HG02588 (cell line): Measurements from ENCODE around the gene MEFV.
"Not testable (repeated sequence)": the region's sequence is repeated elsewhere in the genome, so short reads cannot be mapped to it uniquely, and the experiment has no call there.

ENCODE experiments used
- ATAC-seq: cut with Tn5 transposase; IDR thresholded peaks from one replicate; pipeline ENCODE4 v1.9.1; 2021; ENCODE audit warnings: mild to moderate bottlenecking, moderate library complexity; ENCODE audit not compliant: unreplicated experiment

The MEFV gene, protein sequence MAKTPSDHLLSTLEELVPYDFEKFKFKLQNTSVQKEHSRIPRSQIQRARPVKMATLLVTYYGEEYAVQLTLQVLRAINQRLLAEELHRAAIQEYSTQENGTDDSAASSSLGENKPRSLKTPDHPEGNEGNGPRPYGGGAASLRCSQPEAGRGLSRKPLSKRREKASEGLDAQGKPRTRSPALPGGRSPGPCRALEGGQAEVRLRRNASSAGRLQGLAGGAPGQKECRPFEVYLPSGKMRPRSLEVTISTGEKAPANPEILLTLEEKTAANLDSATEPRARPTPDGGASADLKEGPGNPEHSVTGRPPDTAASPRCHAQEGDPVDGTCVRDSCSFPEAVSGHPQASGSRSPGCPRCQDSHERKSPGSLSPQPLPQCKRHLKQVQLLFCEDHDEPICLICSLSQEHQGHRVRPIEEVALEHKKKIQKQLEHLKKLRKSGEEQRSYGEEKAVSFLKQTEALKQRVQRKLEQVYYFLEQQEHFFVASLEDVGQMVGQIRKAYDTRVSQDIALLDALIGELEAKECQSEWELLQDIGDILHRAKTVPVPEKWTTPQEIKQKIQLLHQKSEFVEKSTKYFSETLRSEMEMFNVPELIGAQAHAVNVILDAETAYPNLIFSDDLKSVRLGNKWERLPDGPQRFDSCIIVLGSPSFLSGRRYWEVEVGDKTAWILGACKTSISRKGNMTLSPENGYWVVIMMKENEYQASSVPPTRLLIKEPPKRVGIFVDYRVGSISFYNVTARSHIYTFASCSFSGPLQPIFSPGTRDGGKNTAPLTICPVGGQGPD

DNA sequence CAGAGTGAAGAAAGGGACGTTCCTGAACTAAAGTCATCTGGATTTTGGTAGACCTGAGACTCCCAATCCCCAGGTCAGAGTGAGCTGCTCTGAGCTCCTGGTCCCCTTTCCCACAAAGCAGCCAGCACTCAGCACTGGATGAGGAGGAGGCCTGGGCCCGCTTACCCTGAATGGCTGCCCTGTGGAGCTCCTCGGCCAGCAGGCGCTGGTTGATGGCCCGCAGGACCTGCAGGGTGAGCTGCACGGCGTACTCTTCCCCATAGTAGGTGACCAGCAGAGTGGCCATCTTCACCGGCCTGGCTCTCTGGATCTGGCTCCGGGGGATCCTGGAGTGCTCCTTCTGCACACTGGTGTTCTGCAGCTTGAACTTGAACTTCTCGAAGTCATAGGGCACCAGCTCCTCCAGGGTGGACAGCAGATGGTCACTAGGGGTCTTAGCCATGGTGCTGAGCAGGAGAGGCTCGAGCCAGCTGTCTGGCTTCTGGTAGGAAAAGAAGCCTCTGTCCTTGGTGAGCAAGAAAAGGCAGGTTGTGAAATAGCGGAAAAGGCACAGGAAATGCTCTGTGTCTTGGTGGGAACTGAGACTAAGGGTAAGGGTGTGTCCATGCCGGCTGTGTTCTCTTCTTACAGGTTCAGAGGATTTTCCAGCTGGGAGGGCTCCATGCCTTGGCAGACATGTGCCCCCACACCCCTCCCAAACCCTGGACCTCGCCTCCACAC lies at the start of gene MEFV:
MEFV (minus strand) TSS at position 488 of the 720 bp plus-strand sequence; CDS start at position 442, 46 bp downstream.
- no peak for ATAC-seq

DNA sequence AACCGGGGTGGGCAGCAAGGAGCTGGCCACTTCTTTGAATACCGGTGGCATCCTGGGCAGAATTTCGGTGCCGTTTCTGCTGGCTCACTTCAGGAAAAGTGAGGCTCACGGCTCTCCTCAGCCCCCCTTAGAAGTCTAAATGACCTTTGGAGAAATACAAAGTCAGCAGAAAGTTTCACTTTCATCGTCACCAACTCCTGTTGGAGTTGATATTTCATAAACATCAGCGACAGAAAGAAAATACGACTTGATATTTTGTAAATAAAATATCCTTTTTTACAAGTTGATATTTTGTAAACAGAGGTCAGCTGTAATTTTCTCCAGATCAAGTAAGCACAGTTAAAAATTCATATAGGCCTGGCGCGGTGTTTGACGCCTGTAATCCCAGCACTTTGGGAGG lies 49.6 kb upstream of the MEFV start:
- no peak for ATAC-seq

DNA sequence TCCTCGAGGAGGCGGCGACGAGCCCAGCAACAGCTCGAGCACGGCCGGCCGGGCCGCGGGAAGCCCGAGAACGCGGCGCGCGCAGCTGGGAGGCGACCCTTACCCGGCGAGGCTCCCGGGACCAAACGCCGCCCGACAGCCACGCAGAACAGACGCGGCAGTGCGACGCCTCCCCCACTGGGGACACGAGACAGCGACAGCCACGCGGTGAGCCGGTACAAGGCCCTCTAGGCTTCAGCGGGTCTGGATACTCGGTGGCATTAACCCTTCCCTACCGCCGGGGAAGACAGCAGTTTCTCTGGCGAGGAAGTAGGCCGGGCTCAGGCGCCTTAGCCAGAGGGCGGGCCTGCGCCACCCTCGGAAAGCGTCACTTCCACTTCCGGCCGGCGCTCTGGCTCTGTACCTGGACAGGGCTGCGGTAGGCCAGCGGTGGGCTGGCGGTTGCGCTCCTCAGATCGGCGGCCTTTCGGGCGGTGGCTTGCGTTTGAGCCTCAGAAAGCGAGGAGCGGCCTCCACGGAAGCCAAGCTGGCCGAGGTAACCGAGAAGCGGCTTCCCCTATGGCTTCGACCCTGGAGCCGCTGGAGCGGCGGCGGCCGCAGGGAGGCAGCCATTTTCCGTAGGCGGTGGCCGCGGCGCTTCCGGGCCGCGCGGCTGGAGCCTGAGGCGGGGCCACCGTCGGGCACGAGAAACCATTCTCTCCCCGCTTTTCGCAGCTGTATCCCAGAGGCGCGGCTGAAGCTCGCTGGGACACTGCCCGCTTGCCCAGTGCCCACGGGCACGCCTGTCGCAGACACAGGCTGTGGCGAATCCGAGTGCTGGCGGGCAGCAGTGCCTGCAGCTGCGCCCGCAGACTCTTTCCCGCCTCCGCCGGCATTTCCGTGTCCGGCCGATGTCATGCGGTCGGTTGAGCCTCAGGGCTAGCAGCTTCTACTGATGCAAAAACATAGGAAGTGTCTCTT lies 49.0 kb upstream of the MEFV start, which contains the start of the genes TIGD7 and ZNF75A:
TIGD7 (minus strand) TSS at position 322 of the 960 bp plus-strand sequence. CDS start 4,816 bp downstream, outside the sequence.
ZNF75A (plus strand) TSS at position 389 of the 960 bp plus-strand sequence. CDS start 2,932 bp downstream, outside the sequence.
- ATAC-seq = peak; percentile 93

DNA sequence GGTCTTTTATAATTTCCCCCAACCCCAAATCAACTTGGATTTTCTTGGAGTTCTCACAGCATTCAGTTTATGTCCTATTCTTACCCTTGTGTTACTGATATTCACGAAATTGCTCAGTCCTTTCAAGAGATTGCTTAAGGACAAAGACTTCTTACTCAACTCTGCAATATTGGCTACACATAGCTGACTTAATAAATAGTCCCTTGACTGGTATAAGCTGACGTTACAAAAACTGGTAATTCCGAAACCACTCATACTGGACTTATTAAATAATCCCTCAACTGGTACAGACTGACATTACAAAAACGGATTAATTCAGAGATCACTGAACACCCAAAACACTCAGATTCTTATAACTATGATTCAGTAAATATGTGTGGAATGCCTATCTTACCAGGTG lies 47.9 kb upstream of the MEFV start:
- ATAC-seq = no peak

DNA sequence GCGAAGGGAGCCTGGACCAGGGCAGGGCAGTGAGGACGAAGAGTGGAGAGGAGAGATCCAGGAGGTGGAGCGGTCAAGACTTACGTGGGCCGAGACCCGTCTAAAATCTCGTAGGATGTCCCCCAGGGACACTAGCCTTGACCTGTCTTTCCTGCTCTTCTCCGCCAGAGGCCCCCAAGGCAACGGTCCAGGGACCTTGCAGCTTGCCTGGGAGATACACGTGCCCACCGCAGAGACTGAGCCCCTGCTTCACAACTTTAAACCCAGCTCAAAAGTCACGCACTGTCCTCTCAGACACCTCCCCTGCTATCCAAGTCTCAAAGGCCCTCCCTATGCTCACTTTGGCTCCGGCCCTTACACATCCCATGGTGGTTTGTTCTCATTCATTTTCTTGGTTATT lies 39.4 kb upstream of the MEFV start:
- no peak for ATAC-seq

DNA sequence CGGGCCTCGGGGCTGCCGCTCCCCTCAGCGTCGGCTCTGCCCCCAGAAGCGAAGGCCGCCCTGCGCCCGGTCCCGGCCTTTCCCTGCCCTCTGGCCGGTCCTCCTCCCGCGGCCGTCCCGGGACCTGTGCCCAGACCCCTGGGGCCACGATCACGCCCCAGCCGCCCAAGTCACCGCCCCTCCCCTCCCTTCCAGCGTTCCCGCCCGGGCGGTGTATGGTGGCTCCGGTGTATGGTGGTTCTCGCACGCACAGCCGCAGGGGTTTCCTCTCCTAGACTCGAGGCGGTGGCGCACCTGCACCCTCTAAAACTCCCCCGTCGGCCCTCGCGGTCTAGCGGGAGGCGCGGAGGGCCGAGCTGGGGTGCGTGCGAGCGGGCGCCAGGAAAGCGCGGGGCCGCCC lies 38.8 kb upstream of the MEFV start:
- ATAC-seq = no peak

DNA sequence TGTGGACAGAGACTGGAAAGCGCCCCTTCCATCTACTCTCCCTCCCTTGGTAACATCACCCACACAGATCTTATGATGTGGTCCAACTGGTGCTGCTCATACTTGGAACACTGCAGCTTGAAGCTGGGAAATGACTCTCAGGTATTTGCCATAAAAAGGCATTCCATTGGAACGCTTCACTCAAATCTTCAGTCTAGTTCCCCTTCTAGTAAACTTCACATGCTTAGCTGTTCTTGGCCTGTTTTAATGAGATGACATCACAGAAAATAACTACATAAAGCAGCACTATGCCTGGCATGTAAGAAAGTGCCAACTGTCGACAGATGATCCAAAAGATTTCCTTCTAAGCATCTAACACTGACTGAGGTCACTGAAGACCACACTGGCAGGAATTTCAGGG lies 36.2 kb upstream of the MEFV start:
- no peak for ATAC-seq

DNA sequence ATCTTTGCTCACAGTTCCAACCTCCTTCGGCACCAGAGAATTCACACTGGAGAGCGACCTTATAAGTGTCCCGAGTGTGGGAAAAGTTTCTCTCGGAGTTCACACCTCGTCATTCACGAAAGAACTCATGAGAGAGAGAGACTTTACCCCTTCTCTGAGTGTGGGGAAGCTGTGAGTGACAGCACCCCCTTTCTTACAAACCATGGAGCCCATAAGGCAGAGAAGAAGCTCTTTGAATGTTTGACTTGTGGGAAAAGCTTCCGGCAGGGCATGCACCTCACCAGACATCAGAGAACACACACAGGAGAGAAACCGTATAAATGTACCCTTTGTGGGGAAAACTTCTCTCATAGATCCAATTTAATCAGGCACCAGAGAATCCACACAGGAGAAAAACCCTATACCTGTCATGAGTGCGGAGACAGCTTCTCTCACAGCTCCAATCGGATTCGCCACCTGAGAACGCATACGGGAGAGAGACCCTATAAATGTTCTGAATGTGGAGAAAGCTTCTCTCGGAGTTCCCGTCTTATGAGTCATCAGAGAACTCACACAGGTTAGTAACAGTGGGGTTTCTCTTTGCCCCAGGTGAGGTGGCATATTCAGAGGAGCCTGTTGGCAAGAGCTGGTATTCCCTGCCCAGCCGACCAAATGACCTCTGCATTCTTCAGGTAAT lies 33.7 kb upstream of the MEFV start:
- ATAC-seq = no peak

DNA sequence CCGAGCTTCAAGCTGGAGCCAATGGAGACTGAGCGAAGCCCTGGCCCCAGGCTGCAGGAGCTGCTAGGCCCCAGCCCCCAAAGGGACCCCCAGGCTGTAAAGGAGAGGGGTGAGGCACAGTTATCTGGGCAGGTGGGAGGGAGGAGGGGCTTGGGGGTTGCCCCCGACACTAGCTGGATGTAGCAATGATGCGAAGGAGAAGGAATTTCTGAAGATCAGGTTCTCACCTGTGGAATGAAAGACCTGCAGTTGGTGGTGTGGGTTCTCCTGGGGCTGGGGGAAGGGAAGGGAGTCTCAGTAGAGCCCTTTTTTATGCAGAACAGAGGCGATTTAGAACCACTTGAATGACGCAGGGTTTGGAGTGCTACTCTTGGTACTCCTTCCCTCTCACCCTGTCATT lies 28.7 kb upstream of the MEFV start:
- no peak for ATAC-seq

DNA sequence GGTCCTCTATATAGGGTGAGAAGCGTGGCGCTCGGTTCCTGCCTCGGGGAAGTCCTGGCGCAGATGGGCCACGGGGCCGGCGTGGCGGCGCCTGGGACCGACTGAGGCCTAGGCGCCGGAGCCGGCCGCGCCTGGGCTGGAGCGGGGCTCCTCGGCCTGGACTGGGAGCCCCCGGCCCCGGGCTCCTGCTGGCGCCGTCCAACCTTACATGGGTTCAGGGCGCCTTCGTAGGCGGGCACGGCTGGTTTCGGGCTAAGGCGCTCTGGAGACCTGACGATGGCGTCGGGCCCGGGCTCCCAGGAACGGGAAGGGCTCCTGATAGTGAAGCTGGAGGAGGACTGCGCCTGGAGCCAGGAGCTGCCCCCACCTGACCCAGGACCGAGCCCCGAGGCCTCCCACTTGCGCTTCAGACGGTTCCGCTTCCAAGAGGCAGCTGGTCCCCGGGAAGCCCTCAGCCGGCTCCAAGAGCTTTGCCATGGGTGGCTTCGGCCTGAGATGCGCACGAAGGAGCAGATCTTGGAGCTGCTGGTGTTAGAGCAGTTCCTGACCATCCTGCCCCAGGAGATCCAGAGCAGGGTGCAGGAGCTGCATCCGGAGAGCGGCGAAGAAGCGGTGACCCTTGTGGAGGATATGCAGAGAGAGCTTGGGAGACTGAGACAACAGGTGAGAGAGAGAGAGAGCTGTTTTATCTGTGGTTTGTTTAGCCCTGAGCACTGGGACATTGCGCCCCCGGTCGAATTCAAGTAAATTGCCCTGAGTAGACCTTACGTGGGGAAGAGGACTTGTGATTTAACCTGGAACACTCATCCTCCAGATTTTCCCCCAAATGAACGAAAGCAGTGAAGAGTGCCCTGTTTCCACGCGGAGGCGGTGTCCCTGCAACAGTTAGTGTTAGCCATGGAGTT lies 27.4 kb upstream of the MEFV start:
- no peak for ATAC-seq

DNA sequence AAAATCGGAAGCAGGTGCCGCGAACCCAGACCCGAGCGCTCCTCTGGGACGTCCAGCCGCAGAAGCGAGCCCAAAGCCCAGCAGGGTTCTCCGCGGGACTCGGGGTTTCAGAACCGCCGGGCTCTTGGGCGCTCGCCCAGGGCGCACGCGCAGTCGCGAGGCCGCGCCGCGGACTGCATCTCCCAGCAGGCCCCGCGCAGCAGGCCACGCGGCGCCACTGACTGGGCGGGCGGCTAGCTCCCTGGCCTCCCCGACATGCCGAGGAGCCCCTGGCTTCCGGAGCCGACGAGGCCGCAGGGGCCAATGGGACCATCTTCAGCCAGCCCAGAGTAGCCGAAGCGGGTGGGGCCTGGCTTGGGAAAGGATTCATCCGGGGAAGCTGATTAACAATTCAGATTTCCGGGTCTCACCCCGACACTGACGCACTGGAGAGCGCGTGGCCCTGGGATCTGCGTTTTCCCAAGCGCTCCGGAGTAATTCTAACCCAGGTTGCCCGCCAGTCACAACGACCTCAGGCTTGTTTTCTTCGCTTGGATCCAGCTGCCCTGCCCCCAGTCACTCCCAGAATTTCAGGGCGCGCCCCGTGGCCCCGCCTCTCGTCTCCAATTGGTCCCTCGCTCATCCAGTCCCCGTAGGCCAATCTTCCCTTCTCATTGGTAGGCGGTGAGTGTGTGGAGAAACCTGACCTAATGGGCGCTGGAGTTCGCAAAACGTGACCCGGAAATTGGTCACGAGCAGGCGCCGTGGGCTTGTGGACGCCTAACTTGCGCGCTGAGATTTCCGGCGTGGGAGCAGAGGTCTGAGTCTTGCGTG lies 26.5 kb upstream of the MEFV start, which contains the start of gene ZNF263:
ZNF263 (plus strand) TSS at position 762 of the 813 bp plus-strand sequence. CDS start 328 bp downstream, outside the sequence.
- peak; percentile 76 for ATAC-seq

DNA sequence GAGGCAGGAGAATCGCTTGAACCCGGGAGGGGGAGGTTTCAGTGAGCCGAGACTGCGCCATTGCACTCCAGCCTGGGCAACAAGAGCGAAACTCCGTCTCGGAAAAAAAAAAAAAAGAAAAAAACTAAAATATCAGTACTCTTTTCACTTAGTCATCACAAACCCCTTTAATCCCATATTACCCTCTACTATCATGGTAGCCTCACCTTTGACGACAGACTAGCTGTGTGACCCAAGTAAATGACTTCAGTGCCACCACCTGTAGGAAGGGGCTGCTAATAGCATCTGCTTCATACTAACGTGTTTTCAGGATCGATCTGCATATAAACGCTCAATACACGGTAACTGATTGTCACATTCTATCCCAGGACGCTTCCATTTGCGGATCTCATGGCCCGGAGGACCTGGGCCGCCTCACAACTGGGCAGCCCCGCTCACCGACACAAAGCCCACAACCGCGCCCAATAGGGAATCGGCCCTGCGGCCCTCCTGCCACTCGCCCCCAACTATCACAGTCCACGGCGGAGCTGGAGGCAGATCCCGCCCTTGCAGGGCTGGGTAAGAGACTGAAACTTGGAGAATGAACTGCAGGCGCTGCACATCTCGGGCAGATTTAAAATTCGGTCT lies 25.8 kb upstream of the MEFV start:
- peak; percentile 19 for ATAC-seq

DNA sequence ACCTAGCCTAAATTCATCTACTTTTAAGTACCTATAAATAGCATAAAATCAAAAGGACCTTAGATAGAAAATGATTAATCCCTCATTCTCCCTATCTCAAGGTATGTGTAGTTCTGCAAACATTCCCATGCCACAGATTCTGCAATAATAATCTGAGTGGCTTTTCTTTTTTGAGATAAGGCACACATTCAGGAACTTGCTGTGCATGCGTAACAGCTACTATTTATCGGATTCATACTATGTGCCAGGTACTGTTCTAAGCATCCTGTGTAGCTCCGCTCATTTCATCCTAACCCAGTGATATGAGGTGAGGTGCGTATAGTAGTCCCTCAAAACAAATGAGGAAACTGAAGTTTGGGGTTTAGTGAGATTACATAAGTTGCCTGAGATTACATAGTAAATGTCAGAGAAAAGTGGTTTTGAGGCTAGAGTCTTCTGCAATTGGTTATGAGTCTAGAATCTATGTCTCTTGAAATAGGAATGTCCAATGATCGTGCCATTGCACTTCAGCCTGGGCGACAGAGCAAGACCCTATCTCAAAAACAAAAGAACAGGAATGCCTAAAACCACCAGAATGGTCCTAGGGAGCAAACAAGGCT lies 24.9 kb upstream of the MEFV start:
- ATAC-seq = no peak

DNA sequence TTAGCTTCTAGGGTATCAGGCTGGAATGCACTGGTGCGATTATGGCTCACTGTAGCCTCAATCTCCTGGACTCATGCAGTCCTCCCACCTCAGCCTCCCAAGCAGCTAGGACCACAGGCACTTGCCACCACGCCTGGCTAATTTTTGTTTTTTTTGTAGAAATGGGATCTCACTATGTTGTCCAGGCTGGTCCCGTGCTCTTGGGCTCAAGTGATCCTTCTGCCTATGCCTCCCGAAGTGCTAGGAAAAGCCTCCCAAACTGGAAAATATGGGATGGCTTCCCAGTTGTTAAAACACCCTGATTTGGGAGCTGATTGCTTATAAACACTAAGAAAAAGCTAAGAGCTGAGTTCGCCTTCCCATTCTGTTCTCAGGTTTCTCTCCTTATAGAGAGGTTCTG lies 20.2 kb upstream of the MEFV start:
- no peak for ATAC-seq

DNA sequence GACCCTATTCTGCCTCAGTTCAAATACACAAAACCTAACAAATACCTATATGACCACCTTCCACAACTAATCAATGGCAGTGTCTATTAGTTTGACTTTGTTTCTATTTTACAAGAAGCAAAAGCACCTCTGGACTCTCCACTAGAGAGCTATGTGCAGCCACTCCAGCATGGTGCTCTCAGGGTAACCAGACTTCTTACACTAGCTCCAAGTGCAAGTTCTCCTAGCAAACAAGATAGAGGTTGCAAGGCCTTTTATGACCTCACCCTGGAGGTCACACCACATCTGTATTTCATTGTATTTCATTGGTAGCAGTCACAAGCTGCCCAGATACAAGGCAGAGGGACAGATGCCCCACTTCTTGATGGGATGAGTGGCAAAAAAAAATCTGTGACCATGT lies 18.5 kb upstream of the MEFV start:
- no peak for ATAC-seq

DNA sequence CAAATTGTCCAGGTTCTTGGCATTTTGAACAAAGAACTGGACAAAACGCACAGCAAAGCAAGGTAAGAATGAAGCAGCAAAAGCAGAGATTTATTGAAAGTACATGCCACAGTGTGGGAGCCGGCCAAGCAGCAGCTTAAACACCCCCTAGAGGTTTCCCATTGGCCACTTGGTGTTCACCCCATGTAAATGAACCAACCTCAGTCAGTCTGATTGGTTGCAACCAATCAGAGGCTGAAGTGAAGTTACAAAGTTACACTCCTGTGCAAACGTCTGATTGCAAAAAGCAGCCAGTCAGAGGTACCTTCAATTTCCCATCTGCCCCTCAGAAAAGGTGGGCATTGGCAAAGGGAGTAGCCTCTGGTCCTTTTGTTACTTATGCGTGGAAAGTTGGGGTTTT lies 18.1 kb upstream of the MEFV start:
- ATAC-seq = no peak

DNA sequence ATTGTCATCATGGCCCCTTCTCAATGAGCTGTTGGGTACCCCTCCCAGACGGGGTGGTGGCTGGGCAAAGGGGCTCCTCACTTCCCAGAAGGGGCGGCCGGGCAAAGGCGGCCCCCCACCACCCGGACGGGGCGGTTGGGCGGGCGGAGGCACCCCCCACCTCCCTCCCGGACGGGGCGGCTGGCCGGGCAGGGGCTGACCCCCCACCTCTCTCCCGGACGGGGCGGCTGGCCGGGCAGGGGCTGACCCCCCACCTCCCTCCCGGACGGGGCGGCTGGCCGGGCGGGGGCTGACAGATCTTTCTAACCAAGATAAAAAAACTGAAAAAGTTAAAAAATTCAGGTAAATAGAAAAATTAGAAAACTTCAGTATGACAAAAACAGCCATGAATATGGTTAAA lies 14.8 kb upstream of the MEFV start:
- ATAC-seq = not testable (repeated sequence)
